K562 (cell line): Measurements from ENCODE around the gene NARF. TPM values are rescaled to one million over a fixed set of nuclear protein-coding genes. Genes with fewer than 3 reads are reported as not detected.

Experiments used
- BRD9 ChIP-seq: fragments of 450-650 bp; IDR thresholded peaks from 2 replicates; pipeline ENCODE4 v1.6.1; 2018; ENCODE audit warnings: low read depth; ENCODE audit not compliant: partially characterized antibody
- DNMT1 ChIP-seq: fragments of 450-650 bp; IDR thresholded peaks from 2 replicates; pipeline ENCODE4 v1.6.1; 2016; ENCODE audit warnings: antibody characterized with exemption, mild to moderate bottlenecking
- ELF2 ChIP-seq: fragments of 250-450 bp; sonication (Bioruptor Pico); IDR thresholded peaks from 2 replicates; pipeline ENCODE4 v1.5.0; 2021; ENCODE audit warnings: mild to moderate bottlenecking
- FOXK2 ChIP-seq, 2 experiments: fragments of 450-650 bp; IDR thresholded peaks in 1 of 2; conservative IDR thresholded peaks in 1 of 2; 2 replicates each; pipeline ENCODE4 v1.6.1; 2016; ENCODE audit warnings: low read depth in 2 of 2, mild to moderate bottlenecking in 1 of 2
- HMG20B ChIP-seq: fragments of 250-450 bp; sonication (Bioruptor Pico); IDR thresholded peaks from 2 replicates; pipeline ENCODE4 v1.5.0; 2021; ENCODE audit warnings: mild to moderate bottlenecking
- MXI1 ChIP-seq: IDR thresholded peaks from 2 replicates; pipeline ENCODE4 v1.6.1; 2011; ENCODE audit warnings: low read depth, mild to moderate bottlenecking, improper control_type of control experiment, low read length
- NR2C2 ChIP-seq, 2 experiments: fragments of 200-800 bp in 1 of 2; sonication (Bioruptor generic) in 1 of 2; sonication (generic) in 1 of 2; formaldehyde crosslinking in 1 of 2; IDR thresholded peaks; 2 replicates each; pipeline versions ENCODE4 v1.6.1 to v1.8.0; 2016 to 2022; ENCODE audit warnings: mild to moderate bottlenecking in 1 of 2, missing compliant biosample characterization in 1 of 2, missing genetic modification characterization in 1 of 2, missing genetic modification reagents in 1 of 2
- RCOR1 ChIP-seq, 2 experiments: IDR thresholded peaks; 2 replicates each; pipeline ENCODE4 v1.6.1; 2012; ENCODE audit warnings: low read depth in 2 of 2, low read length in 2 of 2, borderline replicate concordance in 1 of 2, improper control_type of control experiment in 1 of 2
- RNF2 ChIP-seq: sonication (generic); IDR thresholded peaks from 2 replicates; pipeline ENCODE4 v1.6.1; 2016
- SIN3A ChIP-seq, 2 experiments: fragments of 150-350 bp in 1 of 2; IDR thresholded peaks; 2 replicates each; pipeline ENCODE4 v1.6.1; 2011 to 2016; ENCODE audit warnings: borderline replicate concordance in 2 of 2, low read depth in 2 of 2, low read length in 2 of 2, mild to moderate bottlenecking in 2 of 2, moderate library complexity in 2 of 2; ENCODE audit not compliant: control insufficient read depth in 1 of 2
- USF1 ChIP-seq: sonication (generic); formaldehyde crosslinking; IDR thresholded peaks from 2 replicates; pipeline ENCODE4 v1.9.0; 2022; ENCODE audit warnings: mild to moderate bottlenecking, missing genetic modification reagents
- ZNF277 ChIP-seq: fragments of 250-450 bp; sonication (Bioruptor Pico); IDR thresholded peaks from 2 replicates; pipeline ENCODE4 v1.8.0; 2022; ENCODE audit warnings: inconsistent platforms, mild to moderate bottlenecking, moderate library complexity, borderline replicate concordance
- ZNF592 ChIP-seq: fragments of 450-650 bp; IDR thresholded peaks from 2 replicates; pipeline ENCODE4 v1.6.1; 2017; ENCODE audit warnings: antibody characterized with exemption, mild to moderate bottlenecking
- ZNF668 ChIP-seq: fragments of 250-450 bp; sonication (Bioruptor Pico); IDR thresholded peaks from 2 replicates; pipeline ENCODE4 v1.8.0; 2022; ENCODE audit warnings: mild to moderate bottlenecking, inconsistent platforms
- polyA plus RNA-seq, 8 experiments: library from polyadenylated mRNA; depleted of rRNA in 4 of 8; stranded (reverse) in 5 of 8; unstranded in 3 of 8; fragments of >200 nt; fragmentation: Nextera tagmentation in 2 of 8; fragmentation: Illumina TruSeq in 1 of 8; extraction: Ambion mirVana in 2 of 8; extraction: Trizol in 1 of 8; gene quantifications; 2 replicates each; pipeline versions ENCODE4 v1.2.1 to v1.2.3, GENCODE V29; 2011 to 2014; ENCODE audit warnings: inconsistent platforms in 1 of 8, missing spikeins in 1 of 8
- total RNA-seq, 7 experiments: library from RNA; depleted of rRNA in 6 of 7; stranded (reverse); fragments of >200 nt in 6 of 7; fragmentation: Illumina TruSeq in 2 of 7; extraction: Trizol in 2 of 7; gene quantifications; 2 replicates each; pipeline versions ENCODE4 v1.2.1 to v1.2.3, GENCODE V29; 2011 to 2021; ENCODE audit warnings: low replicate concordance in 1 of 7

NARF gene
- total and polyA plus RNA-seq, 9 of the 15 experiments (the other 6 are each of a cell fraction or from before 2014, with no cell fraction given), result 60.4 to 423 (median 132) TPM

- no peak for TF ChIP-seq HMG20B (CRISPR knock-in tag)
- no peak for TF ChIP-seq ZNF277 (CRISPR knock-in tag)
- TF ChIP-seq BRD9, result no peak
- 0 out of 2 replicates have a peak, but pooled peaks have one; percentile 15 for TF ChIP-seq DNMT1
- peak; percentile 77; the same call in 1 of the 2 replicates for TF ChIP-seq MXI1
- peak; percentile 27 to 87; a peak in 1 of 4 replicates for TF ChIP-seq SIN3A (IDR thresholded peaks at IDR 0.05; ENCODE audit: borderline replicate concordance in 2 of 2, control insufficient read depth in 1 of 2, low read depth in 2 of 2, low read length in 2 of 2)
- TF ChIP-seq RNF2, result no peak
- peak; percentile 97 for TF ChIP-seq ELF2 (CRISPR knock-in tag)
- TF ChIP-seq RCOR1 (IDR thresholded peaks at IDR 0.05; ENCODE audit: borderline replicate concordance in 1 of 2, low read depth in 2 of 2, low read length in 2 of 2), result 0 out of 4 replicates have a peak, but pooled peaks of 1 of the 2 experiments have one; percentile 10
- TF ChIP-seq FOXK2 (conservative IDR thresholded peaks at IDR 0.05 in 1 of 2, IDR thresholded peaks at IDR 0.05 in 1 of 2; ENCODE audit: low read depth in 2 of 2), result peak in 1 of 2 experiments; percentile 45; a peak in 2 of 4 replicates
- no peak for TF ChIP-seq NR2C2 (CRISPR knock-in tag; IDR thresholded peaks at IDR 0.05)
- TF ChIP-seq NR2C2 (tag; IDR thresholded peaks at IDR 0.05), result peak; percentile 85; the same call in 1 of the 2 replicates
- TF ChIP-seq USF1 (CRISPR knock-in tag), result peak; percentile 98
- 0 out of 2 replicates have a peak, but pooled peaks have one; percentile 66 for TF ChIP-seq ZNF592
- peak; percentile 67; the same call in 1 of the 2 replicates for TF ChIP-seq ZNF668 (CRISPR knock-in tag)
Measured at GRCh38 chr17:82457929-82458178, 687 bp upstream of the NARF start (continued).
